HG02642 (cell line): ENCODE data around the gene CRY1.
"Not testable (repeated sequence)": the region's sequence is repeated elsewhere in the genome, so short reads cannot be mapped to it uniquely, and the experiment has no call there.

ENCODE experiments used
- ATAC-seq: cut with Tn5 transposase; IDR thresholded peaks from one replicate; pipeline ENCODE4 v1.9.1; 2021; ENCODE audit warnings: mild to moderate bottlenecking; ENCODE audit not compliant: unreplicated experiment, poor library complexity

The CRY1 gene

DNA sequence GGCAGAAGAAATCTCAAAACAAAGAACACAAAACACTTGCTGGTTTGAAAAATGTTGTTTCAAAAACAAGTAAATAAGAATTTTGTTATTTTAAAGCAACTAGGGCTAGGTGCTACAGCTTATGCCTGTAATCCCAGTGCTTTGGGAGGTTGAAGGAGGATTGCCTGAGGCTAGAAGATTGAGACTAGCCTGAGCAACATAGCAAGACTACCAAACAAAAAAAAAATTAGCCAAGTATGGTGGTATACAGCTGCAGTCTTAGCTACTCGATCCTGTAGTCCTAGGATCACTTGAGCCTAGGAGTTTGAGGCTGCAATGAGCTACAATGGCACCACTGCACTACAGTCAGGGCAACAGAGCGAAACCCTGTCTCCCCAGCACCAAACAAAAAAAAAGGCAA lies 73.8 kb downstream of the CRY1 start:
- ATAC-seq = no peak

DNA sequence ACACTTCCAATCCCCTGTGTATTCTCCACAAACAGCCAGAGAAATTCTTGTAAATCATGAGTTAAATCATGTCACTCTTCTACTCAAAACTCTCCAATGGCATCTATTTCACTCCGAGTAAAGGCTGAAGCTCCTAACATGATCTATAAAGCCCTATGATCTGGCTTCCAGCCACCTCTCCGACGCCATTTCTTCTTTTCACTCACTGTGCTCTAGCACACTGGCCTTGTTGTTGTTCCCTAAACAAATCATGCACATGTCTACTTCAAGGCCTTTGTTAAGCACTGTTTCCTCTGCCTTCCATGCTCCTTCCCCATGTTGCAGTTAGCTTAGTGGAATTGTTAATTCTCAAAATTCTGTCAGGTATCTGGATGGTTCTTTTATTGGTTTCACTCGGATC lies 76.3 kb downstream of the CRY1 start:
- ATAC-seq = no peak

DNA sequence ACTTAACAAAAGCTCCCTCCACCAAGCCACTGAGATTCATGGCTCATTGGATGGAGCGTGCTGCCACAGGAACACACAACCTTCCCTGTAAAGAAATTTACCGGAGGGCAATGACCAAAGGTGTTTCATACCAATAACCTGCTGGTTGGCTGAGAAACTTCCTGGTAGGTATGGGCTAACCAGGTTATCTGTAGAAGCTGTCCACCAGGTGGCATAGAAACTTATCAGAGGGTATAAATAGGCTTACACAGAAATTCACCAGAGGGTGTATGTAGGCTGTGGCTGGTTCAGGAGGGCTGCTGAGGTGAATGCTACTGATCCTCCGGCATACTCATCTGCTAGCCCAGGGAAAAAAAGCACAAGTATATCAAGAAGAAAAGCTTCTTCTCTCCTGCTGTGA lies 79.3 kb downstream of the CRY1 start:
- no peak for ATAC-seq

DNA sequence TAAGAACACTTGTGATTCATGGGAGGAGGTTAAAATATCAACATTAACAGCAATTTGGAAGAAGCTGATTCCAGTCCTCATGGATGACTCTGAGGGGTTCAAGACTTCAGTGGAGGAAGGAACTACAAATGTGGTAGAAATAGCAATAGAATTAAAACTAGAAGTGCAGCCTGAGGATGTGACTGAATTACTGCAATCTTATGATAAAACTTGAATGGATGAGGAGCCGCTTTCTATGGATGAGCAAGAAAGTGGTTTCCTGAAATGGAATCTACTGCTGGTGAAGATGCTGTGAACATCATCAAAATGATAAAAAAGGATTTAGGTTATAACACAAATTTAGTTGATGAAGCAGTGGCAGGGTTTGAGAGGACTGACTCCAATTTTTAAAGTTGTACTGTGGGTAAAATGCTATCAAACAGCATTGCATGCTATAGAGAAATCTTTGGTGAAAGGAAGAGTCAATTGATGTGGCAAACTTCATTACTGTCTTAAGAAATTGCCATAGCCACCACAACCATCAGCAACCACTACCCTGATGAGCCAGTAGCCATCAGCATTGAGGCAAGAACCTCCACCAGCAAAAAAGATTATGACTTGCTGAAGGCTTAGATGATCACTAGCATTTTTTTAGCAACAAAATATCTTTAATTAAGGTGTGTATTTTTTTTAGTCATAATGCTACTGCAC lies 80.5 kb downstream of the CRY1 start:
- no peak for ATAC-seq

DNA sequence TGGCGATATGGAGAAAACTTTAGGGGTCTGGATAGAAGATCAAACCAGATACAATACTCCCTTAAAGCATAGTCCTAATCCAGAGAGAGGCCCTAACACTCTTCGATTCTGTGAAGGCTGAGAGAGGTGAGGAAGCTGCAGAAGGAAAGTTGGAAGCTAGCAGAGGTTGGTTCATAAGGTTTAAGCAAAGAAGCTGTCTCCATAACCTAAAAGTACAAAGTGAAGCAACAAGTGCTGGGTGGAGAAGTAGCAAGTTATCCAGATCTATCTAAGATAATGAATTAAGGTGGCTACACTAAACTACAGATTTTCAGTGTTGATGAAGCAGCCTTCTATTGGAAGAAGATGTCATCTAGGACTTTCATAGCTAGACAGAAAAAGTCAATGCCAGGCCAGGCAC lies 81.8 kb downstream of the CRY1 start:
- ATAC-seq = no peak

DNA sequence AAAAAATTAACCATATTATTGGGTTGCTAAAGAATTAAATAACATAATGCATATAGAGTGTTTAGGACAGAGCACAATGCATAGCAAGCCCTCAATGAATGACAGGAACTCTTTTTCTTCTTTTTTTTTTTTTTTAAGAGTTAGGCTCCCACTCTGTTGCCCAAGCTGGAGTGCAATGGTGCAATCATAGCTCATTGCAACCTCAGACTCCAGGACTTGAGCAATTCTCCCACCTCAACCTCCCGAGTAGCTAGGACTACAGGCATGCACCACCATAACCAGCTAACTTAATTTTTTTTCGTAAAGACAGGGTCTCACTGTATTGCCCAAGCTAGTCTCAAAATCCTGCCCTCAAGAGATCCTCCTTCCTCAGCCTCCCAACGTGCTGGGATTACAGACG lies 85.9 kb downstream of the CRY1 start:
- ATAC-seq = no peak

DNA sequence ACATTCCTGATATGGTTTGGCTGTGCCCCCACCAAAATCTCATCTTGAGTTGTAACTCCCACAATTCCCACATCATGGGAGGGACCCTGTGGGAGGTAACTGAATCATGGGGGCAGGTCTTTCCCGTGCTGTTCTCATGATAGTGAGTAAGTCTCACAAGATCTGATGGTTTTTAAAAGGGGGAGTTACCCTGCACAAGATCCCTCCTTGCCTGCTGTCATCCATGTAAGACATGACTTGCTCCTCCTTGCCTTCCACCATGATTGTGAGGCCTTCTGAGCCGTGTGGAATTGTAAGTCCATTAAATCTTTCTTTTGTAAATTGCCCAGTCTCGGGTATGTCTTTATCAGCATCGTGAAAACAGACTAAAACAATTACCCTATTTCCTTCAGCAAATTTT lies 90.7 kb downstream of the CRY1 start:
- ATAC-seq = not testable (repeated sequence)

DNA sequence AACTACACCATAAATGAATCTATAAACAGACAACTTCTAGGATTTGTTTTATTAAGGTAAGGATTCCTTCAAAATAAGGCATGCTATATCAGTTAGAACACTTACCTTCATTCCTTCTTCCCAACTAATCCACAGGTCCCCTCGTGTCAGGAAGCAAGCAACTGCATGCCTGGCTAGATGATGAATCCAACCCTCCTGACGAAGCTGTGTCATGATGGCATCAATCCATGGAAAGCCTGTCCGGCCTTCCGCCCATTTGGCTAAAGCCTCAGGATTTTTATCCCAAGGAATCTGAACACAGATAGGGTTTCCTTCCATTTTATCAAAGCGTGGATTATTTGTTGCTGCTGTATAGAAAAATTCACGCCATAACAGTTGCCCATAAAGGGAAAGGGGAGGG lies 93.9 kb downstream of the CRY1 start:
- ATAC-seq = no peak

DNA sequence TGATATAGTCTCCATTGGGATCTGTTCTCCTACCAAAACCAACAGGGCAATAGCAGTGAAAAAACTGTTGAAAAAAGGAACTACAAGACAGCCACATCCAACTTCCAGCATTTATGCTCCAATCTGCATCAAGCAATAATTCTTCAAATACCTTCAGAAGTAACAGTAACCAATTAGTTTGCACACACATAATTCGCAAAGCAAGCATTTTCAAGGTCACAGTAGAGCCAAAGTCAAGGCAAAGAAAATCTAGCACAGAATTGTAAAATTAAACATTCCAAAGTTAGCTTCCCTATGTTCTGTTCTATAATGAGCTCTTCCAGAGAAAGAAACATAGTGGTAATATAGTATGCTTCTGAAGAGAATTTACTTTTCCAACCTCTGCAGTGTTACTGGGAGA lies 95.4 kb downstream of the CRY1 start:
- ATAC-seq = no peak

DNA sequence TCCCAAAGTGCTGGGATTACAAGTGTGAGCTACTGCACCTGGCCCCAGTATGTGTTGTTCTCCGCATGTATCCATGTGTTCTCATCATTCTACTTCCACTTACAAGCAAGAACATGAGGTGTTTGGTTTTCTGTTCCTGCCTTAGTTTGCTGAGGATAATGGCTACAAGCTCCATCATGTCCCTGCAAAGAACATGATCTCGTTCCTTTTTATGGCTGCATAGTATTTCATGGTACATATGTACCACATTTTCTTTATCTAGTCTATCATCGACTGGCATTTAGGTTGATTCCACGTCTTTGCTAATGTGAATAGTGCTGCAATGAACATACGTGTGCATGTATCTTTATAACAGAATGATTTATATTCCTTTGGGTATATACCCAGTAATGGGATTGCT lies 97.2 kb downstream of the CRY1 start:
- not testable (repeated sequence) for ATAC-seq

DNA sequence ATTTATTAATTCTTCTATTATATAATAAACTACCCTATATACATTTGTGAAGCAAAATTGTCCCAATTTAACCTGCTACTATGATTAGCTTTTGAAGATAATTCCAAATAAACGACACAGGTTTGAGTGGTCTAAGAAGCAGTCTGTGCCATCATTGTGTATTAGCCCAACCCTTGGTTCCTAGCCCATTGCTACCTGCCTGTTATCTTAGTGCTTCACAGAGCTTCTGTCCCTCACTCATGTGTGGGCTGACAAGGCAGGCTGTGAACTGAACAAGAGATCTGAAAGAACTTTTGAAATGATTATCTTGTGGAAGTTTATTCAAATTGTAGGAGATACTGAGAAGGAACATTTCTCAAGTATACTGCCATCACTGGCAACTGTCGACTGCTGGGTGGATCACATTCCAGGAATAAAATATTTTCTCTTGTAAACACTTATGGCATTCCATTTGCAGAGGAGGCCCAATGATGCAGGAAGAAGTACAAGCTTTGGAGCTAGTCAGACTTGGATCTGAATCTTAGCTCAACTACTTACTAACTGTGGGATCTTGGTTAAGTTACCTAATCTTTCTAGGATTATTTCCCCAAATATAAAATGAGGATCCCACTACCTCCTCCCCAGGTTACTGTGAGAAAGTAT lies 98.6 kb downstream of the CRY1 start:
- no peak for ATAC-seq

DNA sequence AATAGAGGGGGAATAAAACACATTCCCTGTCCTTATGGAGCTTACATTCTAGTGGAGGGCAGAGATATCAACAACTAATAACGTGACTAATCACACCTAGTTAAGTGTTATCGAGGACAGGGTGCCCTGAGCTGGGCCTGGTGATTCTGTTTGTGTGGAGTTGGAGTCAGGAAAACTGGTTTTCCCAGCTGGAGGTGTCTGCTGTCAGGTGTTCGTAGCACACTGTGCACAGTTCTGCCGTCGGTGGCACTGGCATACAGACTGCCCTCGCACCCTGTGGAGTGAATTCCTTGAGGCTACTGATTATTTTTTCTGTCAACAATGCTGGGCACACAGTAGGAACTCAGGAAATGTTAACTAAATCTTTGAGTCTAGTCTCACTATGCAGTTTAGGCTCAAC lies 105.5 kb downstream of the CRY1 start:
- ATAC-seq = no peak

DNA sequence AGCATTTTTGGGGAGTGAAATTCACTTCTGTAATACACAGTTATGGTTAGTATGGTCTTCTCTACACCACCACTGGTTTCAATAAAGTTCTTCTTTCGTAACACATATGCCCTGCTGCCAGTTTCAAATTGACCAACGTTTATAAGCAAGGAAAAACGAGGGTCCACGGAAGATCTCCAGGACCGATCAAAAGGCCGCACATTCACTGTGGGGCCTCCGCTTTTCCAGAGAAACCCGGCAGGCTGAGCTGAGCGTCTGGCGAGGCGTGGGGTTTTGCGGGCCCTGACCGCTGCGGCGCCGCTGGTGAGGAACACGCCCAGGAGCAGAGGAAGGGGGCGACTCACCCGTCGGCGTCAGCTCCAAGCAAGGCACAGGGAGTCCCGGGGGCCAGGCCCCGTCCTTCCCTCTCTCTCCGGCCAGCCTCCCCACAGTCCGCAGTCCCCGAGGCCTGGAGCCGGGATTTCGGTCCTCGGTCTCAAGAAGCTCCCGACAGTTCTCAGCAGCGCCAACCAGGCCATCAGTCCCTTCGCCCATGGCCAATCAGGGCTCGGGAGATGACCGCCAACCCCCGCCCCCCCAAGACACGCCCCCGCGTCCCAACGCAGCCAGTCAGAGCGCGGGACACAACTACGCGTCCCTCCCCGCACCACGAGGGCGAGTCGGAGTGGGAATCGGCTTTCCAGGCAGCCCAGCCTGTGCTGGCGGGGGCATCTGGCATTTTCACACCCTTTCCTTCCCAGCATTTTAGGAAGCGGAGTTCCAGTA lies 106.5 kb downstream of the CRY1 start, which contains the start of gene MTERF2:
MTERF2 (minus strand) TSS at position 522 of the 765 bp plus-strand sequence. CDS start 8,432 bp downstream, outside the sequence.
- ATAC-seq = peak; percentile 95

DNA sequence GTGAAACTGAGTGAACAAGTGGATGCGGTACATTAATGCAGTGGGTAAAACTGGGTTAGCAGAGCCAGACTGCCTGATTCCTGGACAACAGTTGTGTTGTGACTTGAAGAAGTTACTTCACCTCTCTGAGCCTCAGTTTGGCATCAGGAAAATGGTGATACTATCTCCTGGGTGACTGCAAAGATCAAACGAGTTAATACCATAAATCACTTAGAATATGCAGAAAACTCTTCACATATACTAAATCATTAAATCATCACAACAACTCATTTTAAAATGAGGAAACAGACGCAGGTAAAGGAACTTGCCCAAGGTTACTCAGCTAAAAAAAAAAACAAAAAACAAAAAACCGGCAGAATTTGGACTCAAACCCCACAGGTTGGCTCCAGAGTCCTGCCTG lies 107.2 kb downstream of the CRY1 start:
- ATAC-seq = no peak

DNA sequence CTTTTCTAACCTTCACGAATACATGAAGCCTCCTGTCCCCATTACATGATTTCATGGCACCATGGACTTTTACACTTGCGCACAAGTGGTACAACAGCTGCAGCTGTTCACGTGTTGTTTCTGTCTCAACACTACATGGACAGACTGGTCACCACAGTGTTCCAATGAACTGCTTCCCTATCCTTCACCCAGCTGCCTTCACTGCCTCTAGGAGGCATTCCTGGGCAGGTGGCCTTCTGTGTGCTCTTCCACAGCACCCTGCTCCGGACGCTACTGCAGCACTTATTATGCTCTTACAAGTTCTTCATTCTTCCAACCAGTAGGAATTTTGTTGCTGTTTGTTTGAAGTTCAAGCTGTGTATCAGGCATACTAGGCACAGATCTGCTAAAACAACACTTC lies 107.9 kb downstream of the CRY1 start:
- ATAC-seq = no peak

DNA sequence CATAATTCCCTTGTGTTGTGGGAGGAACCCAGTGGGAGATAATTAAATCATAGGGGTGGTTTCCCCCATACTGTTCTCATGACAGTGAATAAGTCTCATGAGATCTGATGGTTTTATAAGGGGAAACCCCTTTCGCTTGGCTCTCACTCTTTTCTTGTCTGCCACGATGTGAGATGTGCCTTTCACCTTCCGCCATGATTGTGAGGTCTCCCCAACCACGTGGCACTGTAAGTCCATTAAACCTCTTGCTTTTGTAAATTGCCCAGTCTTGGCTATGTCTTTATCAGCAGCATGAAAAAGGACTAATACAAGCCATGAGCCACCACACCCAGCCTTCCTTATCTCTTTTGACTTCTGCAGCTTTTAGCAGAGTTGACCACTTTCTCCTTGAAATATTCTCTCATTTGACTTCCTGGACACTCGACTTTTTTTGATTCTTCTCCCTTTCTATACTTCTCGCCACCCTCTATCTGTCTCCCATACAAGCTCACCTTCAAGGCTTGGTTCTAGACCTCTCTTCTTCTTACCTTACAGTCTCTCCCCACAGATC lies 108.7 kb downstream of the CRY1 start:
- ATAC-seq = no peak

DNA sequence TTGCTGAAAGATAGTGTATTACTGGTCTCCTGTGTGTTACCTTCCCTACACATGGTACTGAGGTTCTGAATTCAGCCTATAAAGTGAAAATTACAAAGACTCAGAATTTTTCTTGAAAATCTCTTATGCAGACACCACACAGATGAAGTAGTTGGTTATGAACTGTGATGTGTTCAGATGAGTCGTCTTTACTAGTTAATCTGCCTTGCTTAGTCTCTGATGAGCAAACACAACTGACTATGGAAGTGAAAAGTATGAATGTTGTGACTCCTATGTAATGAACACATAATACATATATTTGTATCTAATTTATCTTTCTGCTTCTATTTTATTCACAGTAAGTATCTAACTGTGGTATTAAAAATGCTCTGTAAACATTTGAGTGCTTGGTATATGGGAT lies 111.1 kb downstream of the CRY1 start:
- no peak for ATAC-seq

DNA sequence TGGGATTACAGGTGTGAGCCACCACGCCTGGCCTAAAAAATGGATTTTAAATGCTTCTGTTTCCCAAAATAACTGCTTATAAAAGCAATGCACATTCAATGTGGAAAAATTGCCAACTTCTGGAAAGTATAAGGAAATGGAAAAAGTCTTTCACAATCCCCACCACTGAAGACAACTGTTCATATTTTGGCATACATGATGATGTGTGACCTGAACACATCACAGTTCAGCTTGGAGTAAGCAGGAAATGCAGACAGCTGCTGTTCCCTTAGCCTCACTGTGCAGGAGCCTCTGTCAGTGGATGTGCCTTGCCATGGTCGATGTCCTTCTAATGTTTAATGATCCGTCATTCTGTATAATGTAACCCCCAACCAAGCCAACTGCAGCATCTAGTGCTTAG lies 111.6 kb downstream of the CRY1 start:
- no peak for ATAC-seq

DNA sequence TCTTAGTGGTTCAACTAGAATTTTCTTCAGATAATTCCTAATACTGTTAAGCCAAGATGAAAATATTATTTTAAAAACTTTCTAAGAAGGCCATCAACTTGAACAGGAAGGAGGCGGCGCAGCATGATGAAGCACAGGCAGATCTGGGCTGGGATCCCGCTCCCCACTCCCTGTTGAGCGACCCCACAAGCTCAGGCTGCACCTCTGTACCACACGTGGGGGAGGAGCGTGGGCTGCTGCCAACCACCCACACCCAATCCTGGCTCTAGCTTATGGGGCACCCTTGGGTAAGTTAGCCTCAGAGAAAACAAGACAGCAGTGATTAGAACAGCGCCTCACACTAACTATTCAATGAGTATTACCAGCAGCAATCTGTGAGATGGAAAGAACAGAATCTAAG lies 112.4 kb downstream of the CRY1 start:
- no peak for ATAC-seq

DNA sequence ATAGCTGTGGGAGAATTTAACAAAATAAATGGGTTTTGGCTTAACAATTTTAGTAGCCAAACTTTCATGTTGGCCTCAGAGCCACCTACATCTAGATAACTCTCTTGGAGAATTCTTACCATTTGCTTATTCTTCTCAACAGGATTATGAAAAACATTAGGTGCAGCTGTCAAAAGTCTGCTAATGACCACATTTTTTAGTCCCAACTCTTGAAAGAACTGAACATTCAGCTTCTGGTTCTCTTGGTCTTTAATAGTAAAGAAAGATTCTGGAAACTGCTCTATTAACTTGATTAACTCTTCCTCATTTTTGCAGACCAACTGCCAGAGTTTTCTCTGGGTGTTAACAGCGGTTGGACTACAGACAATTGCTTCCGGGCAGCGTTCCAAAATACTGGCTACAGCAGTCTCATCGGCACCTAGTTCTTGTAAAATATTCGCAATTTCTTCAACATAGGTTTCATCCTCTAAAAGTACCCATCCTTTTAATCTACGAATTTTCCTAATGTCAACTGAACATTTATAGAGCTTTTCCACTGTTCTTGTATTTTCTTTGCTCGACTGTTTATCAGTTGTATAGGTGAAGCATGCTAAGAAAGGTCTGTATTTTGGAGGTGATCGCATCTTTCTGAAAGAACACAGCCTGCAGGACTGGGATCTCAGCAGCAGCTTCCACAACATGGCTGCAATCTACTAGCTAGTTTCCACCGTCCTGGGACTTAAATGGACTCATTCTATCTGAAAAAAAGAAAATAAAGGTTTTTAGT lies 115.1 kb downstream of the CRY1 start:
- no peak for ATAC-seq
